Thyroid gland (tissue), 4 donors: ENCODE results near the gene LIX1L.

Source experiments
- CTCF ChIP-seq, 6 experiments: fragments of 200-600 bp in 3 of 6; fragments of 450-650 bp in 3 of 6; sonication (generic) in 3 of 6; IDR thresholded peaks; one replicate each; pipeline ENCODE4 v1.5.1; 2016 to 2019; ENCODE audit warnings: antibody characterized with exemption in 6 of 6, mild to moderate bottlenecking in 2 of 6, inconsistent platforms in 1 of 6, moderate library complexity in 1 of 6
- POLR2A ChIP-seq, 2 donors: fragments of 450-650 bp; IDR thresholded peaks; one replicate each; pipeline ENCODE4 v1.6.1; 2017; ENCODE audit warnings: antibody characterized with exemption in 2 of 2, mild to moderate bottlenecking in 2 of 2, moderate library complexity in 1 of 2

GRCh38 chr1:145952903-145953302, 4.9 kb downstream of the LIX1L start:
- TF ChIP-seq CTCF (IDR thresholded peaks at IDR 0.05) (no peak), POLR2A (IDR thresholded peaks at IDR 0.05) (no peak)
